Measurements from ENCODE around the gene WDR93. TPM values are rescaled to one million over a fixed set of nuclear protein-coding genes. Genes with fewer than 3 reads are reported as not detected.

Gene WDR93
- total RNA-seq, 4 donors from 2014 or later = 0.28 to 1.1 (median 0.36) TPM; not detected in 1

DNA sequence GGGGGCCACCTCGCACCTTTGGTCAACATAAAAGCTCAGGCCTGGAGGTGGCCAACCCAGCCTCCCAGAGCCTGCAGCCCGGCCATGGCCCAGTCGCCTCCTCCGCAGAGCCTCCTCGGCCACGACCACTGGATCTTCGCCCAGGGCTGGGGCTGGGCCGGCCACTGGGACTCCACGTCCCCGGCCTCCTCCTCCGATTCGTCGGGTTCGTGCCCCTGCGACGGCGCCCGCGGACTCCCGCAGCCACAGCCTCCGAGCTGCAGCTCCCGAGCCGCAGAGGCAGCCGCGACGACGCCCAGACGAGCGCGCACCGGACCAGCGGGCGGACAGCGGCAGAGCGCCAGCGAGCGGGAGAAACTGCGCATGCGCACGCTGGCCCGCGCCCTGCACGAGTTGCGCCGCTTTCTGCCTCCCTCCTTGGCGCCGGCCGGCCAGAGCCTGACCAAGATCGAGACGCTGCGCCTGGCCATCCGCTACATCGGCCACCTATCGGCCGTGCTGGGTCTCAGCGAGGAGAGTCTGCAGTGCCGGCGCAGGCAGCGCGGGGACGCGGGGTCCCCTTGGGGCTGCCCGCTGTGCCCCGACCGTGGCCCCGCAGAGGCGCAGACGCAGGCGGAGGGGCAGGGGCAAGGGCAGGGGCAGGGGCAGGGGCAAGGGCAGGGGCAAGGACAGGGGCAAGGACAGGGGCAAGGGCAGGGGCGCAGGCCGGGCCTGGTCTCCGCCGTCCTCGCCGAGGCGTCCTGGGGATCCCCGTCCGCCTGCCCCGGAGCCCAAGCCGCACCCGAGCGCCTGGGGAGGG, 85.9 kb downstream of the WDR93 start, which contains the start of gene MESP2:
TSS of gene MESP2 (plus strand) at position 59 of the 799 bp plus-strand sequence. CDS start at position 85, 26 bp downstream.
- peak; percentile 55 for DNase-seq (ENCODE audit: low spot score)
- peak; percentile 78 for ATAC-seq (ENCODE audit: low FRiP score)

DNA sequence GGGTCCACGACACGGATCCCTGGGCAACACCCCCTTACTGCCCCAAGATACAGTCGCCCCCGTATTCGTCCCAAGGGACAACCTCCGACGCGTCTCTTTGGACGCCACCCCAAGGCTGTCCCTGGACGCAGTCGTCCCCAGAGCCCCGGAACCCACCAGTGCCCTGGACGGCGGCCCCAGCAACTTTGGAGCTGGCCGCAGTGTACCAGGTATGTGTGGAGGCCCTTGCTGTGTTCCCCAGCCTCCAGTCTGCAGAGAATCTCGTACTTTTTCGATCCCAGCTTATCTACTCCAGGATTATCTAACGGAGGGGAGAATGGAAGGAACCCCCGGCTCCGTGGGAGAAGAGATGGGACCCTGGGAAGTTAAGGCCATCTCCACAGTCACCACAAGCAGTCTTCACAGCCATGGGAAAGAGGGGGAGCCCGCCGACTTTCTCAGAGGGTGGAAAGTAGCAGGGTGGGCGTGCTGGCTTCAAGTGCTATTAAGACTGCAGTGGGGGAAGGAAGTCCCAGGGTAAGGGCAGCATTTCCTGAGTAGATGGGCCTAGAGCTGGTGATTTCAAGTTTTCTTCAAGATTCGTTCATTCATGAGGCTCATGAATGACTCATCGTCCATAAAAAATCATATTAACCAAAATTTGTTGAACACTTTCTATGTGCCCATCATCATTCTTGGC, 86.6 kb downstream of the WDR93 start:
- no peak for ATAC-seq (ENCODE audit: low FRiP score)
- no peak for DNase-seq (ENCODE audit: low spot score)
- TF ChIP-seq, protein P1, sequence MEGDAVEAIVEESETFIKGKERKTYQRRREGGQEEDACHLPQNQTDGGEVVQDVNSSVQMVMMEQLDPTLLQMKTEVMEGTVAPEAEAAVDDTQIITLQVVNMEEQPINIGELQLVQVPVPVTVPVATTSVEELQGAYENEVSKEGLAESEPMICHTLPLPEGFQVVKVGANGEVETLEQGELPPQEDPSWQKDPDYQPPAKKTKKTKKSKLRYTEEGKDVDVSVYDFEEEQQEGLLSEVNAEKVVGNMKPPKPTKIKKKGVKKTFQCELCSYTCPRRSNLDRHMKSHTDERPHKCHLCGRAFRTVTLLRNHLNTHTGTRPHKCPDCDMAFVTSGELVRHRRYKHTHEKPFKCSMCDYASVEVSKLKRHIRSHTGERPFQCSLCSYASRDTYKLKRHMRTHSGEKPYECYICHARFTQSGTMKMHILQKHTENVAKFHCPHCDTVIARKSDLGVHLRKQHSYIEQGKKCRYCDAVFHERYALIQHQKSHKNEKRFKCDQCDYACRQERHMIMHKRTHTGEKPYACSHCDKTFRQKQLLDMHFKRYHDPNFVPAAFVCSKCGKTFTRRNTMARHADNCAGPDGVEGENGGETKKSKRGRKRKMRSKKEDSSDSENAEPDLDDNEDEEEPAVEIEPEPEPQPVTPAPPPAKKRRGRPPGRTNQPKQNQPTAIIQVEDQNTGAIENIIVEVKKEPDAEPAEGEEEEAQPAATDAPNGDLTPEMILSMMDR (IDR thresholded peaks at IDR 0.05) = no peak

More for the DNA sequence above, 85.9 kb downstream of the WDR93 start, which contains the start of gene MESP2:
- TF ChIP-seq, protein P1 (IDR thresholded peaks at IDR 0.05) = no peak

DNA sequence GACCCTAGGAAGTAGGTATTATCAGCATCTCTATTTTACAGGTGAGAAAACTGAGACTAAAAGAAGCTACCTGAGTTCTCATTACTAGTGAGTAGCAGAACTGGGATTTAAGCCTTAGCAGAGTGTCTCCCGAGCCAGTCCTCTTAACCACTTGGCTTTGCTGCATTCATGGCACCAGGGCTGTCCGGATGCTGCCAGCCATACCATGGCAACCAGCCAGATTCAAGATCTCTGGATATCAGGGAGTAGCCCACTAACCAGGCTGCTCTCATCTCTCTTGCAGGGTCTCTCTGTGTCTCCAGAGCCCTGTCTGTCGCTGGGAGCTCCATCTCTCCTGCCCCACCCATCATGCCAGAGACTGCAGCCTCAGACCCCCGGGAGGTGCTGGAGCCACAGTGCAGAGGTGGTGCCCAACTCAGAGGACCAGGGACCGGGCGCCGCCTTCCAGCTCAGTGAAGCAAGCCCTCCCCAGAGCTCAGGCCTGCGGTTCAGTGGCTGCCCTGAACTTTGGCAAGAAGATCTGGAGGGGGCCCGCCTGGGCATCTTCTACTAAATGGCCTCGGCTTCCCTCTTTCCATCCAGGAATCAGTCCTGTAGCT, 87.3 kb downstream of the WDR93 start:
- TF ChIP-seq, protein P1 (IDR thresholded peaks at IDR 0.05) = no peak
- DNase-seq (ENCODE audit: low spot score) (no peak), ATAC-seq (ENCODE audit: low FRiP score) (no peak)

DNA sequence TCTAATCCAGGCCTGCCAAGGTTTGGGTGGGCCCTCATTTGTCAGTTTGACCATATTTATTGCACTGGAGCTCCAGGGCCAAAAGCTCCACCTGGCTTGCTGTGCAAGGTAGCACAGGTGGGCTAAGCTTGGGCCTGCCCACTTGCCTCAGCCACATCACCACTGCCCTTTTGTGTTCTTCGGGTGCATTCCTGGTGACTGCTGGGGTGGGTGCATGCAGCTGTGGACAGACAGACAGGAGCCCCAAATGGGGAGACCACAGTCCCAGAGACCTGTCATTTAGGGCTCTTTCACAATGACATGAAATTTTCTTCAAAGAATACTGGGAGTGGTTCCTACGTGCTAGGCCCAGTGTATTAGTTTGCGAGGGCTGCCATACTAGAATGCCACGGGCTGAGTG, 88.2 kb downstream of the WDR93 start:
- ATAC-seq (ENCODE audit: low FRiP score) (no peak), DNase-seq (ENCODE audit: low spot score) (no peak)
- TF ChIP-seq, protein P1 (IDR thresholded peaks at IDR 0.05) = no peak

GRCh38 chr15:89780601-89781000, 90.0 kb downstream of the WDR93 start:
- TF ChIP-seq, protein P1 (IDR thresholded peaks at IDR 0.05) = no peak
- DNase-seq (ENCODE audit: low spot score) (no peak), ATAC-seq (ENCODE audit: low FRiP score) (no peak)

- ATAC-seq (ENCODE audit: low FRiP score) (no peak), DNase-seq (ENCODE audit: low spot score) (no peak)
- TF ChIP-seq, protein P1 (IDR thresholded peaks at IDR 0.05) = no peak
Measured at GRCh38 chr15:89781055-89781454, 90.4 kb downstream of the WDR93 start.

Measured in omental fat pad (tissue), 4 donors.